HepG2 (cell line): ENCODE results near the gene RAB11FIP5. TPM values are rescaled to one million over a fixed set of nuclear protein-coding genes. Genes with fewer than 3 reads are reported as not detected.

ENCODE experiments used
- ATAC-seq: fragments of 200-7000 bp; cut with Tn5 transposase; 3 replicates; pipeline ENCODE4 v1.9.1; 2020; ENCODE audit warnings: mild to moderate bottlenecking, moderate library complexity
- BruUV-seq: library from RNA; stranded (reverse); fragments of 400-500 nt; replicated peaks from 2 replicates; lab custom pipeline; 2021; lab: Mats Ljungman, UMichigan
- CTCF ChIA-PET: fragments of 300-600 bp; formaldehyde crosslinking; extraction: SDS; loops from one replicate; lab custom pipeline; 2021; ENCODE audit warnings: low total read pairs, inconsistent platforms, low intra/inter-chr PET ratio; lab: Yijun Ruan, JAX
- POLR2A ChIA-PET: fragments of 350-600 bp; sonication (Branson Sonifier 250); formaldehyde crosslinking; loops from one replicate; lab custom pipeline; 2020; ENCODE audit warnings: antibody characterized with exemption, inconsistent platforms; lab: Yijun Ruan, JAX
- DNase-seq: peaks from one replicate; pipeline ENCODE4 v3.0.0-alpha.2; 2015; ENCODE audit warnings: low spot score
- FAIRE-seq: peaks from 3 replicates; lab custom pipeline; 2011; peaks lifted over from hg19 to GRCh38; lab: Jason Lieb, UNC
- H2AFZ ChIP-seq: one replicate; pipeline ENCODE4 v1.6.1; 2011; ENCODE audit warnings: low read length, inconsistent platforms
- H3K27ac ChIP-seq: fragments of 300-600 bp; 3 replicates; pipeline ENCODE4 v1.8.0; 2011; ENCODE audit warnings: mixed run types, mild to moderate bottlenecking, mixed read lengths, low read length, inconsistent platforms; ENCODE audit not compliant: insufficient read depth; ENCODE audit errors: extremely low read length
- H3K27me3 ChIP-seq, 2 experiments: fragments of 200-600 bp in 1 of 2; 2 replicates in 1 of 2; 3 replicates in 1 of 2; pipeline versions ENCODE4 v1.6.0 to v1.8.0; 2011; ENCODE audit warnings: low read length in 2 of 2, mild to moderate bottlenecking in 2 of 2, moderate library complexity in 2 of 2, inconsistent platforms in 1 of 2; ENCODE audit not compliant: insufficient read depth in 2 of 2, control insufficient read depth in 1 of 2
- H3K36me3 ChIP-seq, 2 experiments: fragments of 200-600 bp in 1 of 2; replicated peaks in 1 of 2; 2 replicates in 1 of 2; 3 replicates in 1 of 2; pipeline versions ENCODE4 v1.5.1 to v1.8.0; 2011; ENCODE audit warnings: low read length in 2 of 2, inconsistent platforms in 1 of 2; ENCODE audit not compliant: insufficient read depth in 2 of 2, control insufficient read depth in 1 of 2
- H3K4me1 ChIP-seq: 2 replicates; pipeline ENCODE4 v1.5.1; 2012; ENCODE audit warnings: low read length, inconsistent platforms; ENCODE audit not compliant: insufficient read depth
- H3K4me2 ChIP-seq: 2 replicates; pipeline ENCODE4 v1.6.0; 2011; ENCODE audit warnings: low read depth, low read length, inconsistent platforms
- H3K4me3 ChIP-seq, 3 experiments: fragments of 200-600 bp in 1 of 3; sonication (generic), shearing (Covaris generic) in 1 of 3; replicated peaks in 1 of 3; 2 replicates each; pipeline ENCODE4 v1.5.1; 2011 to 2016; ENCODE audit warnings: low read length in 3 of 3, inconsistent platforms in 2 of 3, low read depth in 2 of 3, mild to moderate bottlenecking in 2 of 3, control low read depth in 1 of 3, mixed read lengths in 1 of 3; ENCODE audit not compliant: insufficient read depth in 1 of 3
- H3K79me2 ChIP-seq: one replicate; pipeline ENCODE4 v1.6.1; 2011; ENCODE audit warnings: low read length, inconsistent platforms; ENCODE audit not compliant: insufficient read depth
- H3K9ac ChIP-seq: 2 replicates; pipeline ENCODE4 v1.6.0; 2011; ENCODE audit warnings: mild to moderate bottlenecking, low read depth, low read length, inconsistent platforms; ENCODE audit not compliant: insufficient read depth
- H3K9me3 ChIP-seq: 2 replicates; pipeline ENCODE4 v1.5.1; 2012; ENCODE audit warnings: mild to moderate bottlenecking, low read length
- H4K20me1 ChIP-seq: 2 replicates; pipeline ENCODE4 v1.6.0; 2011; ENCODE audit warnings: inconsistent platforms, mild to moderate bottlenecking, low read length, moderate library complexity; ENCODE audit not compliant: insufficient read depth
- ARHGAP35 ChIP-seq: sonication (generic); formaldehyde crosslinking; IDR thresholded peaks from 2 replicates; pipeline ENCODE4 v1.9.0; 2022; ENCODE audit warnings: mild to moderate bottlenecking, inconsistent platforms, moderate library complexity, missing genetic modification reagents, borderline replicate concordance
- HNRNPK ChIP-seq: fragments of 200-400 bp; formaldehyde crosslinking; IDR thresholded peaks from 2 replicates; pipeline ENCODE4 v1.6.1; 2018; ENCODE audit warnings: low read length, low read depth, moderate library complexity, mild to moderate bottlenecking; ENCODE audit not compliant: poor library complexity, severe bottlenecking
- JARID2 ChIP-seq: sonication (generic); formaldehyde crosslinking; IDR thresholded peaks from 2 replicates; pipeline ENCODE4 v1.8.1; 2023; ENCODE audit warnings: missing genetic modification reagents, inconsistent platforms; ENCODE audit not compliant: insufficient replicate concordance
- SETDB1 ChIP-seq: sonication (generic); formaldehyde crosslinking; IDR thresholded peaks from 2 replicates; pipeline ENCODE4 v1.5.1; 2020; ENCODE audit warnings: missing genetic modification reagents, mild to moderate bottlenecking, borderline replicate concordance
- SRSF9 ChIP-seq: fragments of 200-400 bp; formaldehyde crosslinking; IDR thresholded peaks from 2 replicates; pipeline ENCODE4 v1.6.1; 2018; ENCODE audit warnings: borderline replicate concordance, mild to moderate bottlenecking, low read depth, low read length; ENCODE audit not compliant: insufficient read depth, poor library complexity, severe bottlenecking
- TCF7 ChIP-seq: sonication (generic); IDR thresholded peaks from 2 replicates; pipeline ENCODE4 v1.6.1; 2016; ENCODE audit warnings: antibody characterized with exemption, low read depth
- ZNF251 ChIP-seq: sonication (generic); formaldehyde crosslinking; IDR thresholded peaks from 2 replicates; pipeline ENCODE4 v1.9.0; 2021; ENCODE audit warnings: mild to moderate bottlenecking, missing genetic modification reagents
- WGBS: methylation state at CpG from one replicate; pipeline ENCODE4 v1.1.6; 2017; ENCODE audit warnings: low lambda C conversion rate; 5-methylcytosine and 5-hydroxymethylcytosine counted together
- in situ Hi-C: cut with HindIII; loops from 2 replicates; pipeline ENCODE4 v1.10.0; 2017; ENCODE audit warnings: low pct_unique_long_range_greater_than_20kb; ENCODE audit not compliant: extremely low pct_ligation_motif_present
- intact Hi-C: fragments of 100-400 bp; cut with micrococcal nuclease; formaldehyde crosslinking; loops from one replicate; pipeline ENCODE4 v1.10.0; 2022; ENCODE audit not compliant: unreplicated experiment
- polyA plus RNA-seq, 8 experiments: library from polyadenylated mRNA; depleted of rRNA in 3 of 8; stranded (reverse) in 7 of 8; unstranded in 1 of 8; fragments of >200 nt; fragmentation: Illumina TruSeq in 4 of 8; extraction: Trizol in 4 of 8; gene quantifications; 2 replicates each; pipeline versions ENCODE4 v1.2.1 to v1.2.3, GENCODE V29; 2011 to 2016; ENCODE audit warnings: low read depth in 4 of 8, missing spikeins in 1 of 8, mixed read lengths in 1 of 8; ENCODE audit not compliant: insufficient read depth in 1 of 8
- total RNA-seq, 5 experiments: library from RNA; depleted of rRNA; stranded (reverse); fragments of >200 nt; fragmentation: Illumina TruSeq; extraction: Trizol; gene quantifications; 2 replicates each; pipeline ENCODE4 v1.2.3, GENCODE V29; 2016; ENCODE audit warnings: low read depth in 1 of 5
- TF ChIP-seq, protein P1 (sequence below): sonication (generic); formaldehyde crosslinking; IDR thresholded peaks from 2 replicates; pipeline ENCODE4 v1.8.1; 2023; ENCODE audit warnings: mild to moderate bottlenecking, missing genetic modification reagents, borderline replicate concordance

Gene RAB11FIP5
- total and polyA plus RNA-seq, 2 of the 13 experiments (the other 11 are each of a cell fraction or from before 2014, with no cell fraction given), result 9.4 to 22.9 TPM

DNA sequence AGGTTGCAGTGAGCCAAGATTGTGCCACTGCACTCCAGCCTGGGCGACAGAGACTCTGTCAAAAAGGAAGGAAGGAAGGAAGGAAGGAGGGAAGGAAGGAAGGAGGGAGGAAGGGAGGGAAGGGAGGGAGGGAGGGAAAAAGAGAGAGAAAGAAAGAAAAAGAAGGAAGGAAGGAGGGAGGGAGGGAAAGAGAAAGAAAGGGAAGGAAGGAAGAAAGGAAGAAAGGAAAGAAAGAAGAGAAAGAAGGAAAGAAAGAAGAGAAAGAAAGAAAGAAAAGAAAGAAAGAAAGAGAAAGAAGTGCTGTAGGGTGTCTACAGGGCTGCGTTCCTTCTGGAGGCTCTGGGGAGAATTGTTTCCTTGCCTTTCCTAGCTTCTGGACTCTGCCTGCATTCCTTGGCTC lies 22.5 kb upstream of the RAB11FIP5 start:
- Histone ChIP-seq H3K27me3 (peaks cover 0 to 5% of the 10 kb centered on the region in 2 experiments; a peak in 1 of 5 replicates), H3K4me3 (no peak overlapping the region), H3K4me1 (no peaks in the 10 kb centered on the region), H3K9me3 (no peaks in the 10 kb centered on the region), H2AFZ (no peak overlapping the region), H4K20me1 (no peaks in the 10 kb centered on the region), H3K79me2 (no peaks in the 10 kb centered on the region), H3K36me3 (no peaks in the 10 kb centered on the region), H3K27ac (no peak overlapping the region), H3K4me2 (no peak overlapping the region), H3K9ac (no peak overlapping the region)
- no TSS peak for BruUV-seq
- TF ChIP-seq HNRNPK (peak; percentile 88), SRSF9 (peak; percentile 48), ZNF251 (CRISPR knock-in tag) (no peak)
- in situ Hi-C loops, result no loop called here
- CTCF ChIA-PET, result no interaction called here
- ATAC-seq (no peak), DNase-seq (no peak), FAIRE-seq (no peak)
- intact Hi-C loops, result no loop called here
- POLR2A ChIA-PET, result no interaction called here
- WGBS, result 44% methylated on average over 2 of the region's 2 CpGs

DNA sequence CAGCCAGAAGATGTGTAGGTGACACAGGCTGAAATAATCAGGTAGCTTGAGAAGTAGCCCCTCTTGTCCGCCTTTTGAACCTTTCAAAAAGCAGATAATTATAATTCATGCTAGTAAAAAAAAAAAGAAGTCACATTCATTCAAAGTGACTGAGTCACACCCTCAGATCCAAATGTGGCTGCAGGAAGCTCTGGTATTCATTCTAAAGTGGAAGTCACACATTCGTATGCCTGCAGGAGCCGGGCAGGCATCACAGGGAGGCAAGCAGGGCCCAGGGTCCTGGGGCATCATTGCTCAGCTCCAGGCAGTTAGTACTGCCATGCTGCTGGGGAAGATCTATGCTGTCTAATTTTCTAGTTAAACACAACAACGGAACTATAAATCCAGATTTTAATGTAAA lies 21.7 kb upstream of the RAB11FIP5 start:
- Histone ChIP-seq H4K20me1 (no peaks in the 10 kb centered on the region), H3K36me3 (no peaks in the 10 kb centered on the region), H3K9me3 (no peaks in the 10 kb centered on the region), H3K4me3 (no peak overlapping the region), H3K9ac (no peak overlapping the region), H2AFZ (no peak overlapping the region), H3K27me3 (peaks cover 0 to 8% of the 10 kb centered on the region in 2 experiments; a peak in 2 of 5 replicates)
- BruUV-seq, result no TSS peak
- intact Hi-C loops, result no loop called here
- no peak for FAIRE-seq
- POLR2A ChIA-PET, result no interaction called here
- CTCF ChIA-PET, result no interaction called here
- TF ChIP-seq SETDB1 (CRISPR knock-in tag), result no peak
- no peak for TF ChIP-seq JARID2
- no peak for TF ChIP-seq TCF7
- TF ChIP-seq, protein P1, sequence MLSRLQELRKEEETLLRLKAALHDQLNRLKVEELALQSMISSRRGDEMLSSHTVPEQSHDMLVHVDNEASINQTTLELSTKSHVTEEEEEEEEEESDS (CRISPR knock-in tag), result no peak
- no peak for TF ChIP-seq ARHGAP35
- TF ChIP-seq, all 625 proteins: peak for 0
- no peak for DNase-seq
- Histone ChIP-seq H3K4me1 (no peaks in the 10 kb centered on the region), H3K27ac (no peak overlapping the region), H3K4me2 (no peak overlapping the region), H3K79me2 (no peaks in the 10 kb centered on the region)
- ATAC-seq, result no peak
- WGBS, result 37% methylated on average over 4 of the region's 4 CpGs
- in situ Hi-C loops, result no loop called here
